HepG2 (cell line): Measurements from ENCODE around the gene RGP1. TPM values are rescaled to one million over a fixed set of nuclear protein-coding genes. Genes with fewer than 3 reads are reported as not detected.

ENCODE experiments used
- BORCS8-MEF2B ChIP-seq: sonication (generic); formaldehyde crosslinking; IDR thresholded peaks from 2 replicates; pipeline ENCODE4 v1.8.0; 2022; ENCODE audit warnings: mild to moderate bottlenecking, missing genetic modification reagents
- CSRNP2 ChIP-seq: sonication (generic); formaldehyde crosslinking; conservative IDR thresholded peaks from 2 replicates; pipeline ENCODE4 v1.8.0; 2022; ENCODE audit warnings: low read depth, missing genetic modification reagents
- FOXK1 ChIP-seq: sonication (generic); formaldehyde crosslinking; IDR thresholded peaks from 2 replicates; pipeline ENCODE4 v1.4.0; 2020; ENCODE audit warnings: low read depth, missing genetic modification reagents, borderline replicate concordance
- LCORL ChIP-seq, 2 experiments: fragments of 450-650 bp in 1 of 2; sonication (generic) in 1 of 2; formaldehyde crosslinking in 1 of 2; IDR thresholded peaks; 2 replicates each; pipeline versions ENCODE4 v1.5.0 to v1.6.1; 2017 to 2020; ENCODE audit warnings: antibody characterized with exemption in 1 of 2, missing genetic modification reagents in 1 of 2
- NR1H2 ChIP-seq: sonication (generic); formaldehyde crosslinking; IDR thresholded peaks from 2 replicates; pipeline ENCODE4 v1.8.1; 2022; ENCODE audit warnings: low read depth, missing genetic modification reagents, borderline replicate concordance
- ZNF350 ChIP-seq: sonication (generic); formaldehyde crosslinking; IDR thresholded peaks from 2 replicates; pipeline ENCODE4 v1.4.0; 2020; ENCODE audit warnings: mild to moderate bottlenecking, low read depth, missing genetic modification reagents, borderline replicate concordance
- ZNF567 ChIP-seq: sonication (generic); formaldehyde crosslinking; IDR thresholded peaks from 2 replicates; pipeline ENCODE4 v1.8.1; 2023; ENCODE audit warnings: mild to moderate bottlenecking, missing genetic modification reagents, borderline replicate concordance
- ZNF672 ChIP-seq: sonication (generic); formaldehyde crosslinking; IDR thresholded peaks from 2 replicates; pipeline ENCODE4 v1.8.1; 2022; ENCODE audit warnings: missing genetic modification reagents
- ZSCAN22 ChIP-seq: sonication (generic); formaldehyde crosslinking; IDR thresholded peaks from 2 replicates; pipeline ENCODE4 v1.4.0; 2020; ENCODE audit warnings: mild to moderate bottlenecking, missing genetic modification reagents
- ZSCAN5A ChIP-seq: sonication (generic); formaldehyde crosslinking; IDR thresholded peaks from 2 replicates; pipeline ENCODE4 v1.8.0; 2022; ENCODE audit warnings: mild to moderate bottlenecking, missing genetic modification reagents, borderline replicate concordance
- polyA plus RNA-seq, 8 experiments: library from polyadenylated mRNA; depleted of rRNA in 3 of 8; stranded (reverse) in 7 of 8; unstranded in 1 of 8; fragments of >200 nt; fragmentation: Illumina TruSeq in 4 of 8; extraction: Trizol in 4 of 8; gene quantifications; 2 replicates each; pipeline versions ENCODE4 v1.2.1 to v1.2.3, GENCODE V29; 2011 to 2016; ENCODE audit warnings: low read depth in 4 of 8, missing spikeins in 1 of 8, mixed read lengths in 1 of 8; ENCODE audit not compliant: insufficient read depth in 1 of 8
- total RNA-seq, 5 experiments: library from RNA; depleted of rRNA; stranded (reverse); fragments of >200 nt; fragmentation: Illumina TruSeq; extraction: Trizol; gene quantifications; 2 replicates each; pipeline ENCODE4 v1.2.3, GENCODE V29; 2016; ENCODE audit warnings: low read depth in 1 of 5
- TF ChIP-seq, protein P1 (sequence below): sonication (generic); formaldehyde crosslinking; IDR thresholded peaks from 2 replicates; pipeline ENCODE4 v1.5.0; 2020; ENCODE audit warnings: mild to moderate bottlenecking, missing genetic modification reagents, borderline replicate concordance
- TF ChIP-seq, protein P2 (sequence below), 2 experiments: IDR thresholded peaks; 2 replicates each; pipeline ENCODE4 v1.6.1; 2011 to 2012; ENCODE audit warnings: low read length in 2 of 2, borderline replicate concordance in 1 of 2, low read depth in 1 of 2, mild to moderate bottlenecking in 1 of 2, moderate library complexity in 1 of 2

RGP1 gene
- total and polyA plus RNA-seq, 2 of the 13 experiments (the other 11 are each of a cell fraction or from before 2014, with no cell fraction given), result 12.7 to 21.0 TPM

GRCh38 chr9:35732185-35732799, 16.8 kb upstream of the RGP1 start, which contains the start of the genes CREB3 and TLN1 (continued):
- TF ChIP-seq, protein P1, sequence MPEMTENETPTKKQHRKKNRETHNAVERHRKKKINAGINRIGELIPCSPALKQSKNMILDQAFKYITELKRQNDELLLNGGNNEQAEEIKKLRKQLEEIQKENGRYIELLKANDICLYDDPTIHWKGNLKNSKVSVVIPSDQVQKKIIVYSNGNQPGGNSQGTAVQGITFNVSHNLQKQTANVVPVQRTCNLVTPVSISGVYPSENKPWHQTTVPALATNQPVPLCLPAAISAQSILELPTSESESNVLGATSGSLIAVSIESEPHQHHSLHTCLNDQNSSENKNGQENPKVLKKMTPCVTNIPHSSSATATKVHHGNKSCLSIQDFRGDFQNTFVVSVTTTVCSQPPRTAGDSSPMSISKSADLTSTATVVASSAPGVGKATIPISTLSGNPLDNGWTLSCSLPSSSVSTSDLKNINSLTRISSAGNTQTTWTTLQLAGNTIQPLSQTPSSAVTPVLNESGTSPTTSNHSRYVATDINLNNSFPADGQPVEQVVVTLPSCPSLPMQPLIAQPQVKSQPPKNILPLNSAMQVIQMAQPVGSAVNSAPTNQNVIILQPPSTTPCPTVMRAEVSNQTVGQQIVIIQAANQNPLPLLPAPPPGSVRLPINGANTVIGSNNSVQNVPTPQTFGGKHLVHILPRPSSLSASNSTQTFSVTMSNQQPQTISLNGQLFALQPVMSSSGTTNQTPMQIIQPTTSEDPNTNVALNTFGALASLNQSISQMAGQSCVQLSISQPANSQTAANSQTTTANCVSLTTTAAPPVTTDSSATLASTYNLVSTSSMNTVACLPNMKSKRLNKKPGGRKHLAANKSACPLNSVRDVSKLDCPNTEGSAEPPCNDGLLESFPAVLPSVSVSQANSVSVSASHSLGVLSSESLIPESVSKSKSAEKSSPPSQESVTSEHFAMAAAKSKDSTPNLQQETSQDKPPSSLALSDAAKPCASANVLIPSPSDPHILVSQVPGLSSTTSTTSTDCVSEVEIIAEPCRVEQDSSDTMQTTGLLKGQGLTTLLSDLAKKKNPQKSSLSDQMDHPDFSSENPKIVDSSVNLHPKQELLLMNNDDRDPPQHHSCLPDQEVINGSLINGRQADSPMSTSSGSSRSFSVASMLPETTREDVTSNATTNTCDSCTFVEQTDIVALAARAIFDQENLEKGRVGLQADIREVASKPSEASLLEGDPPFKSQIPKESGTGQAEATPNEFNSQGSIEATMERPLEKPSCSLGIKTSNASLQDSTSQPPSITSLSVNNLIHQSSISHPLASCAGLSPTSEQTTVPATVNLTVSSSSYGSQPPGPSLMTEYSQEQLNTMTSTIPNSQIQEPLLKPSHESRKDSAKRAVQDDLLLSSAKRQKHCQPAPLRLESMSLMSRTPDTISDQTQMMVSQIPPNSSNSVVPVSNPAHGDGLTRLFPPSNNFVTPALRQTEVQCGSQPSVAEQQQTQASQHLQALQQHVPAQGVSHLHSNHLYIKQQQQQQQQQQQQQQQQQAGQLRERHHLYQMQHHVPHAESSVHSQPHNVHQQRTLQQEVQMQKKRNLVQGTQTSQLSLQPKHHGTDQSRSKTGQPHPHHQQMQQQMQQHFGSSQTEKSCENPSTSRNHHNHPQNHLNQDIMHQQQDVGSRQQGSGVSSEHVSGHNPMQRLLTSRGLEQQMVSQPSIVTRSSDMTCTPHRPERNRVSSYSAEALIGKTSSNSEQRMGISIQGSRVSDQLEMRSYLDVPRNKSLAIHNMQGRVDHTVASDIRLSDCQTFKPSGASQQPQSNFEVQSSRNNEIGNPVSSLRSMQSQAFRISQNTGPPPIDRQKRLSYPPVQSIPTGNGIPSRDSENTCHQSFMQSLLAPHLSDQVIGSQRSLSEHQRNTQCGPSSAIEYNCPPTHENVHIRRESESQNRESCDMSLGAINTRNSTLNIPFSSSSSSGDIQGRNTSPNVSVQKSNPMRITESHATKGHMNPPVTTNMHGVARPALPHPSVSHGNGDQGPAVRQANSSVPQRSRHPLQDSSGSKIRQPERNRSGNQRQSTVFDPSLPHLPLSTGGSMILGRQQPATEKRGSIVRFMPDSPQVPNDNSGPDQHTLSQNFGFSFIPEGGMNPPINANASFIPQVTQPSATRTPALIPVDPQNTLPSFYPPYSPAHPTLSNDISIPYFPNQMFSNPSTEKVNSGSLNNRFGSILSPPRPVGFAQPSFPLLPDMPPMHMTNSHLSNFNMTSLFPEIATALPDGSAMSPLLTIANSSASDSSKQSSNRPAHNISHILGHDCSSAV (CRISPR knock-in tag), result no peak
- TF ChIP-seq ZNF672 (no peak), FOXK1 (CRISPR knock-in tag) (peak; percentile 76; the same call in 1 of the 2 replicates), CSRNP2 (CRISPR knock-in tag) (no peak), ZSCAN5A (CRISPR knock-in tag) (peak; percentile 53; the same call in 1 of the 2 replicates), ZNF350 (CRISPR knock-in tag) (peak; percentile 47; the same call in 1 of the 2 replicates), NR1H2 (CRISPR knock-in tag) (no peak), ZNF567 (CRISPR knock-in tag) (peak; percentile 70; the same call in 1 of the 2 replicates), LCORL (IDR thresholded peaks at IDR 0.05) (no peak), LCORL (CRISPR knock-in tag; IDR thresholded peaks at IDR 0.05) (peak; percentile 79), BORCS8-MEF2B (CRISPR knock-in tag) (peak; percentile 80; the same call in 1 of the 2 replicates), ZSCAN22 (CRISPR knock-in tag) (no peak)
- TF ChIP-seq, protein P2, sequence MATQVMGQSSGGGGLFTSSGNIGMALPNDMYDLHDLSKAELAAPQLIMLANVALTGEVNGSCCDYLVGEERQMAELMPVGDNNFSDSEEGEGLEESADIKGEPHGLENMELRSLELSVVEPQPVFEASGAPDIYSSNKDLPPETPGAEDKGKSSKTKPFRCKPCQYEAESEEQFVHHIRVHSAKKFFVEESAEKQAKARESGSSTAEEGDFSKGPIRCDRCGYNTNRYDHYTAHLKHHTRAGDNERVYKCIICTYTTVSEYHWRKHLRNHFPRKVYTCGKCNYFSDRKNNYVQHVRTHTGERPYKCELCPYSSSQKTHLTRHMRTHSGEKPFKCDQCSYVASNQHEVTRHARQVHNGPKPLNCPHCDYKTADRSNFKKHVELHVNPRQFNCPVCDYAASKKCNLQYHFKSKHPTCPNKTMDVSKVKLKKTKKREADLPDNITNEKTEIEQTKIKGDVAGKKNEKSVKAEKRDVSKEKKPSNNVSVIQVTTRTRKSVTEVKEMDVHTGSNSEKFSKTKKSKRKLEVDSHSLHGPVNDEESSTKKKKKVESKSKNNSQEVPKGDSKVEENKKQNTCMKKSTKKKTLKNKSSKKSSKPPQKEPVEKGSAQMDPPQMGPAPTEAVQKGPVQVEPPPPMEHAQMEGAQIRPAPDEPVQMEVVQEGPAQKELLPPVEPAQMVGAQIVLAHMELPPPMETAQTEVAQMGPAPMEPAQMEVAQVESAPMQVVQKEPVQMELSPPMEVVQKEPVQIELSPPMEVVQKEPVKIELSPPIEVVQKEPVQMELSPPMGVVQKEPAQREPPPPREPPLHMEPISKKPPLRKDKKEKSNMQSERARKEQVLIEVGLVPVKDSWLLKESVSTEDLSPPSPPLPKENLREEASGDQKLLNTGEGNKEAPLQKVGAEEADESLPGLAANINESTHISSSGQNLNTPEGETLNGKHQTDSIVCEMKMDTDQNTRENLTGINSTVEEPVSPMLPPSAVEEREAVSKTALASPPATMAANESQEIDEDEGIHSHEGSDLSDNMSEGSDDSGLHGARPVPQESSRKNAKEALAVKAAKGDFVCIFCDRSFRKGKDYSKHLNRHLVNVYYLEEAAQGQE (IDR thresholded peaks at IDR 0.05; ENCODE audit: borderline replicate concordance in 1 of 2, low read depth in 1 of 2, low read length in 2 of 2), result no peak; a peak in 1 of 4 replicates
